GM21526 (cell line): ENCODE measurements around the gene TTI1.
"Not testable (repeated sequence)": the region's sequence is repeated elsewhere in the genome, so short reads cannot be mapped to it uniquely, and the experiment has no call there.

ENCODE experiments used
- ATAC-seq: cut with Tn5 transposase; IDR thresholded peaks from one replicate; pipeline ENCODE4 v1.9.1; 2021; ENCODE audit warnings: moderate library complexity; ENCODE audit not compliant: unreplicated experiment, low FRiP score

TTI1 gene

GRCh38 chr20:37972256-37973058 lies 60.8 kb downstream of the TTI1 start:
- ATAC-seq: no peak

DNA sequence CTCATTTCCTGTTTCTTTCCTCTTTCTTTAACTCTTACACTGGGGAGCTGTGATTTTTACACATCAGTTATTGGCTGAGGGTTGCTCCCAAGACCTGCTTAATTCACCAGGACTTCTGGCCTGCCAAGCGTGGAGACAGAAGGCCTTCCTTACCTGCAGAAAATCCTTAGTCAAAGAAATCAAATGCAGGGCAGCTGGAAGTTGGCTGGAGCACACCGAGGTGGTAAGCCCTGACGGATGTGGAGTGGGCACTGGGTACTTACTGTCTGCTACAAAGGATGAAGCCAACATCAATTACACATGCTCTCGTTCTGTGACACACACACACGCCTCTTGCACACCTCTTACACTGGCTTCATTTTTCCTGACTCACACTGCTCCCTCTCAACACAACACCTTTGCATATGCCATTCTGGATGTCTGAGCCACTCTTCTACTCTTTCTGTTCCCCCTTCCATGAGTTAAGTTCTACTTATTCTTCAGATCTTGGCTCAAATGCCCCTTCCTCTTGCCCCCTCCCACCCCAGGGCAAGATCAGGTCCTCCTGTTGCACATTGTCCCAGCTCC lies 61.6 kb downstream of the TTI1 start:
- ATAC-seq: no peak

DNA sequence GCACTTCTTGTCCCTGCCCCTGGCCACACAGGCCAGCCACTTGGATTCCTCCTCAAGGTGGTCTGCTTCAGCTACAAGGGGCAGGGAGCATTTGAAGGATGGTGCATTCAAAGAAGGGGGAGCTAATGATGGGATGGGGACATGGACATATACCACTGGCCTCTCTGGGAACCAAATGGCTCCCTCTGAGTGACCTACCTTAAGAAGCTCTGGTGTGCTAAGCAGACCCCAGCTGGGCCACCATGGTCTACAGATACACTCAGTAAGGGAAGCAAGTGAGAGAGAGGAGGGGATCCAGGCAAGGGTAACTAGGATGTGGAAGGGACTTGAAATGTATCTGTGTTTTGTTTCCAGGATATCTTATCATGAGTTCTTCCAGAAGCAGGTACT lies 62.4 kb downstream of the TTI1 start:
- ATAC-seq: no peak

DNA sequence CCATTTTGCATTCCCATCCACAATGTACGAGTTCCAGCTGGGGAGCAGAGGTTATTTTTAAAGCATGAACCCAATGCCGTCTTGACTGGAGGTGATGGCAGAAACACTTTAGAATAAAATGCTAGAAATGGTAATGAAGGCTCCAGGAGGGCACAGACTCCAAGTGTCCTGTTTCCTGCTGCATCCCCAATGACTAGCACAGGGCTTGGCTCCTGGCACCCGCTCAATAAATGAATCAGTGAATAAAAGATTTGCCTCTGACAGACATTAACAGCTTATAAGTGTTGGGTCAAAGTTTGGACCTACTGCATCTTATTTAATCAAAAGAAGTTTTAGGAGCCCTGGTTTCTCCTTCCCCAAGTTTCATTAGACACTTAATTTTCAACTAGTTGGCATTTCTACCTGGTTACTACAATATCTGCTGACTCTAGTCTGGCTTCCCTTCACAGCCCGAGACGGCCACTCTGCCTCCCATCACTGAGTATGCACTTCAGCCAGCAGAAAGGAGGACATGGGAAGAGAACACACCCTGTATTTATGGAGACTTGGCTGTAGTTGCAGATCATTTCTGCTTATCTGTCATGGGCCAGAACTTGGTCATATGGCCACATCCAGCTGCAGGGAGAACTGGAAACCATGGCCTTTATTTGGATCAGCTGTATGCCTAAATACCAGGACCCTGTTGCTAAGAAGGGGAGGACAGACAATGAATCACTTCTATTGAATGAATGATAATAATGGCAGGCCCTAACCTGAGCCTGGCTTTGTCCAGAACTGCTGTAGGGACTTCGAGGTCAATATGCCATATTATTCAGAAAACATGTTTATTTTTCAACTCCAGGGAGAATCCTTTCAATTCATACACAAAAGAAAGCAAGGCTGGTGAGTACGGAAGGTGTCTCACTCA lies 63.1 kb downstream of the TTI1 start:
- ATAC-seq: no peak

DNA sequence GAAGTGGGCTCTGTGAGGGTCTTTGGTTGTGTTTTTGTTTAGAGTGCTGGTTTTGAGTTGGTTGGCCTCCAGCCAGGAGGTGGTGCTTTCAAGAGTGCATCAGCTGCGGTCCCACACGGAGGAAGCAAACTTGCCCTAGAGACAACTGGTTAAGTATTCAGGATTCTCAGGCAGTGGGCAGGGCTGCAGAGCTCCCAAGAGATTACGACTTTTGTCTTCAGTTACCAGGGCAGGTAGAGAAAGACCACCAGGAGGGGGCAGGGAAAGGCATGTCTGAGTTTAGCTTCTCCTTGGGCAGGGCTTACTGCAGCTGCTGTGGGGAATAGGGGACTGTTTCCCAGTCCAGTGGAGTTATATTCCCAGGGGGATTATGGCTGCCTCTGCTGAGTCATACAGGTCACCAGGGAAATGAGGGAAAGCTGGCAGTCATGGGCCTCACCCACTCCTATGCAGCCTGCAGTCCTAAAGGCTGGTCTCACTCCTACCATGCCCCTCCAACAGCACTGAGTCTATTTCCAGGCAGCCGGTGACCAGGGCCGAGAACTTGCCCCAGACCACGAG lies 64.3 kb downstream of the TTI1 start:
- no peak for ATAC-seq

GRCh38 chr20:37963483-37963882 lies 69.8 kb downstream of the TTI1 start:
- ATAC-seq: not testable (repeated sequence)

DNA sequence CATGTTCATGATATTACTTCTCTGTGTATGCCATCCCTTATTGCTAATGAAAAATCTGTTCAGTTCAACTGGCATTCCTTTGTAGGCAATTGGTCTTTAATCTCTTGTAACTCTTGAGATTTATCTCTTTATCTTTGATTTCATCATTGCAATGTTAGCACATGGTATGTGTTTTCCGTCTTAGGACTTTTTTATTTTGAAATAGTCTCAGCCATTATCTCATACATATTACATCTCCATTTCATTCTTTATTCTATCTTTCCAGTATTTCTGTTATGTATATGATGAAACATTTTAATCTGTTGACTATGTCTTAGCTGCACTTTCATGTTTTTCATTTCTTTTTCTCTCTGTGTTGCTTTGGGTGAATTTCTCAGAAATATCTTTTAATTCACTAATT lies 72.2 kb downstream of the TTI1 start:
- ATAC-seq: no peak

DNA sequence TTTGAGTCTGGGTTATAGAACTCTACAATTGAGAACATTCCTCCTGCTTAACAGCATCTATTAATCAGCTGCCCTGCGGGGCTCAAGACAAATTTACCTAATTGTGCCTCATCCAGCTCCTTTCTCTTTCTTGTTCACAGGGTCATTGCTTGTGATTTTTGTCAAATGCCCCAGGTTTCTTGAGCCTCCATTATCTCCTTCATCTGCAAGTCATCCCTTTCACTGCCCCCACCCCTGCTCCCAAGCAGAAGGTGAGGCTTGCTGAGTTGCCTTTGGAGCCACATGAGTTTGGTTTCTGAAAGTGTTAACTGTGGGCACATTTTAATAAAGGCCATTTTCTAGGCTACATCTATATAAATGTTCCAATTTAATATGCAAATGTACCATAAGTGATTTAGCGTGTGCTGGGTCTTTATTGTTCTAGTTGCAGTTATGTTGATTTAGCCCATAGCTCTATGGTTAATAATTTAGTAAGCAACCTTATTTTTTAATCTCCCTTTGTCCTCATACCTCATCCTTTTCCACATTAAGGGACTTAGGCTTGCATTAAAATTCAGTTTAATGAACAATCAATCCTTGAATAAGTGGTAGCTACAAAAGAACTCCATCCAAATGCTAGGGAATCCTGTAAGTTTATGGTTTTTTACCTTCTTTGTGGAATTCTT lies 74.3 kb downstream of the TTI1 start:
- no peak for ATAC-seq

DNA sequence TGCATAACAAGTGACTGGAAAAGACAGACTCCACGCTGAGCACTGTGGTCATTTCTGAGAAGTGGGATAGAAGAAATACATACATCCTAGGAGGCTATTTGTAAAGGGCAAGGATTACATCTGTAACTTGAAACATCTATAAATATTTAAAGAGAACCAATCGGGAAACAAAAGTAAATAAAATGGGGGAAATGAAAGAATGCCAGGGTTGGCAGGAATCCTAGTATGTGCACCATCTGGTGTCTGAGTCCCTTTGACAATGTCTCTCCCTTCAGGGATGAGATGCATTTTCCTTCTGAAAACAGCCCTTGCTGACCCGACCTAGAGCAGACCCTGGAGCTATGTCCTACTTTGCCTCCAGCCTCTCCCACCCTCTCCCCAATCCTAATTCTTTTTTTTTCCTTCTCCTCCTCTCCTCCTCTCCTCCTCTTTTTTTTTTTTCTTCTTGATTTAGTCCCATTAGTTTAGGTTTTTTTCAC lies 77.1 kb downstream of the TTI1 start:
- ATAC-seq: no peak

DNA sequence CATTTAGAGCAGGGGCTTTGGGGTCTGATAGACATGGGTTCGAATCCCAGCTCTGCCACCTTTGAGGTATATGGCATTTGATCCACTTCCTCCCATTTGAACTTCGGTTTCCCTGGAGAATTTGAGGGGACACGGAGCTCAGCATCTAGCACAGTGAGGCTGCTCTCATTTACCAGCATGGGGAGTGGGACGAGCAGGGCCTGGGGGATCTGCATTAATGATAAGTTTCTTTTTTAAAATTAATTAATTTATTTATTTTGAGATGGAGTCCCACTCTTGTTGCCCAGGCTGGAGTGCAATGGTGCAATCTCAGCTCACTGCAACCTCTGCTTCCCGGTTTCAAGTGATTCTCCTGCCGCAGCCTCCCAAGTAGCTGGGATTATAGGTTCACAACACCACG lies 77.7 kb downstream of the TTI1 start:
- no peak for ATAC-seq

DNA sequence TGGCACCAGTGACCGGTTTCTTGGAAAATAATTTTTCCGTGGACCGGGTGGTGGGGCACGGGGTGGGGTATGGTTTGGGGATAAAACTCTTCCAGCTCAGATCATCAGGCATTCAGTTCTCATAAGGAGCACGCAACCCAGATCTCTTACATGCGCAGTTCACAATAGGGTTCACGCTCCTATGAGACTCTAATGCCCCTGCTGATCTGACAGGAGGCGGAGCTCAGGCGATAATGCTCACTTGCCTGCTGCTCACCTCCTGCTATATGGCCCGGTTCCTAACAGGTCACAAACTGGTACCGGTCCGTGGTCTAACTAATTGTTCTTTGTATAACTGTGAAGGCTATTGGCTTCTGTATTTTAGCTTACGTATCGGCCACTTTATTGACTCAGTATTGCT lies 78.6 kb downstream of the TTI1 start:
- ATAC-seq: no peak

GRCh38 chr20:37954190-37954589 lies 79.1 kb downstream of the TTI1 start:
- no peak for ATAC-seq

DNA sequence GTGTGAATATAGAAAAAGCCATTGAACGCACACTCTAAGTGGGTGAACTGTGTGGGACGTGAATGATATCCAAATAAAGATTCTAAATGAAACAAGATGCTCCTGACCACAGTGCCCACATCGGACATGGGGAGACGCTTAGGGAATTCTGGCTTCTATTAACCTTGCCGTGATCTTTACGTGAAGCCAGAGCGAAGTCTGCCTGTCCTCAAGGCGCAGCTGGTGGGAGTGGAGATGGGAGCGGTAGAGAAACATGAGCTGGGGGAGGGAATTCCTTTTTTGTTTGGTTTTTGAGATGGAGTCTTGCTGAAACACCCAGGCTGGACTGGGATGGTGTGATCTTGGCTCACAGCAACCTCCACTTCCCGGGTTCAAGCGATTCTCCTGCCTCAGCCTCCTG lies 84.3 kb downstream of the TTI1 start:
- ATAC-seq: no peak

DNA sequence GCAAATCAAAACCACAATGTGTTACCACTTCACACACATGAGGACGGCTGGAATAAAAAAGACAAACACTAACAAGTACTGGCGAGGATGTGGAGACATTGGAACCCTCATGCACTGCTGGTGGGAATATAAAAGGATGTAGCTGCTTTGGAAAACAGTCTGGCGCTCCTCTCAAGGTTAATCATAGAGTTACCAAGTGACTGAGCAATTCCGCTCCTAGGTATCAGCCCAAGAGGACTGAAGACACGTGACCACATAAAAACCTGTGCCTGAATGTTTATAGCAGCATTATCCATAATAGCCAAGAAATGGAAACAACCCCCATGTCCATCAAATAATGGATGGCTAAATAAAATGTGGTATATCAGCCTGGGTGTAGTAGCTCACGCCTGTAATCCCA lies 85.3 kb downstream of the TTI1 start:
- no peak for ATAC-seq

- ATAC-seq: no peak
Measured at GRCh38 chr20:37946946-37947345, 86.3 kb downstream of the TTI1 start.

- ATAC-seq: no peak
Measured at GRCh38 chr20:37945091-37945547, 88.1 kb downstream of the TTI1 start.

DNA sequence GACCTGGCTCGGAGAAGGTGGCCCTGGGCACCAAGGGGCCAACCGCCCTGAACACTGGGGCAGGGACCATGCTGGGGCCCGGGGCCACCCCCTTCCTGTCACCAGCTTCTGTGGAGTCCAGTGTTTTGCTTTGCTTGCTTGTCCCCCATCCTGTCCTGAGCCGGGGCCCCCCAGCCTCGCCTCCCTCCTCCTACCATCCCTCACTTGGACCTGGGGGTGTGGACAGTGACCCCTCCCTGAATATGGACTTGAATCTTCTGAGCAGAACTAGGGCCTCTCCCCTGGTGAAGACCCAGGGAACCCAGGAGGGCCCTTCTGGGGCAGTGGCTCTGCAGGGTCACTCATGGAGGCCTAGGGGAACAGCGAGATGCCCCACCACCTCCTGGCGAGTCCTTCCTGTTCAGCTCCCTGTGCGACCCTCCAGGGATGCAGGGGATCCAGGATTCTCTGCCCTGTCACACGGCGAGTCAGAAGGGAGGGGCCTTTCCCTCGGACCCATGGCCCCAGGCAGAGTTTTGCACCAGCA lies 88.7 kb downstream of the TTI1 start:
- no peak for ATAC-seq

DNA sequence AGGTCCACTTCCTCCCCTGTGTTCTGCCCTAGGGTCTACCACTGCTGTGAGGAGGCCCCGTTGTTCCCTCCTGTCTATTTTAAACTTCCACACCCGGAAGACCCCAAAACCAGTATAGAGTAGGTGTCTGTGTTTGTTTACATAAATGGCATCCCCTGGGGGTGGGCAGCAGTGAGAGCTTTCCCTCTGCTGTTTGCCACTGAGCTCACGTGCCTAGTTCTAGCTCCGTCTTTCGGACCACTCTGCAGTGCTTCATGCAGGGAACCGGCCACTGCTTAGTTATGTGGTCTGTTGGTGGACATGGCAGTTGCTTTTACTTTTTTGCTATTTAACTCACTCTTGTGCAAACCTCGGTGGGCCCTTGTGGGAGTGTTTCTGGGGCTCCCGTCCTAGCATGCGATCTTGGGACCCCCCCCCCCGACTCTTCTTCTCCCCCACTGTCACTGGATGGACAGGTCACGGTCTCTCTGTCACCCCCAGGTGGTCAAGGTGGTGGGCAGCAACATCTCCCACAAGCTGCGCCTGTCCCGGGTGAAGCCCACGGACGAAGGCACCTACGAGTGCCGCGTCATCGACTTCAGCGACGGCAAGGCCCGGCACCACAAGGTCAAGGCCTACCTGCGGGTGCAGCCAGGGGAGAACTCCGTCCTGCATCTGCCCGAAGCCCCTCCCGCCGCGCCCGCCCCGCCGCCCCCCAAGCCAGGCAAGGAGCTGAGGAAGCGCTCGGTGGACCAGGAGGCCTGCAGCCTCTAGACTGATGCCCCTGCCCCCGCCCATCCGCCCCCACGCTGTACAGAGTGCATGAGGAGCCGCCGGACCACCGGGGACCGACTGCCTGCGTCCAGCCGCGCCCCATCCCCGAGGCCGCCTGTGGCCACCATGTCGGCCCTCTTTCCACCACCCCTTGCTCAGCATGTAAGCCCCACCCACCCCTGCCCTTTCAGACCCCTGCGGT lies 89.5 kb downstream of the TTI1 start:
- no peak for ATAC-seq

DNA sequence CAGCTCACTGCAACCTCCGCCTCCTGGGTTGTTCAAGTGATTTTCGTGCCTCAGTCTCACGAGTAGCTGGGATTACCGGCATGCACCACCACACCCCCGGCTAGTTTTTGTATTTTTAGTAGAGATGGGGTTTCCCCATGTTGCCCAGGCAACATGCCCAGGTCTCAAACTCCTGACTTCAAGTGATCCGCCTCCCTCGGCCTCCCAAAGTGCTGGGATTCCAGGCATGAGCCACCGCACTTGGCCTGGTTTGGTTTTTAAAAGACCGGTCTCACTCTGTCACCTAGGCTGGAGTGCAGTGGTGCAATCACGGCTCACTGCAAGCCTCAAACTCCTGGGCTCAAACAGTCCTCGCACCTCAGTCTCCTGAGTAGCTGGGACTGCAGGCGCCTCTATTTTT lies 90.2 kb downstream of the TTI1 start:
- ATAC-seq: no peak
